Heart left ventricle (tissue), 16 donors: ENCODE measurements around the gene STX3. TPM values are rescaled to one million over a fixed set of nuclear protein-coding genes. Genes with fewer than 3 reads are reported as not detected.

ENCODE experiments used
- ATAC-seq, 4 donors: fragments of 200-7000 bp; cut with Tn5 transposase; one replicate each; pipeline ENCODE4 v1.9.1; 2020 to 2022; ENCODE audit warnings: moderate library complexity in 4 of 4, mild to moderate bottlenecking in 3 of 4, moderate number of reproducible peaks in 1 of 4
- DNase-seq, 5 donors: peaks; one replicate each; pipeline ENCODE4 v3.0.0-alpha.2; 2020
- H3K27ac ChIP-seq, 12 donors: fragments of 200-600 bp; sonication (generic) in 4 of 12; one replicate each; pipeline versions ENCODE4 v1.5.0 to v1.8.0; 2016 to 2022; ENCODE audit warnings: mild to moderate bottlenecking in 2 of 12
- H3K27me3 ChIP-seq, 9 donors: fragments of 200-600 bp; sonication (generic) in 2 of 9; one replicate each; pipeline versions ENCODE4 v1.5.1 to v1.8.0; 2016 to 2022; ENCODE audit warnings: mild to moderate bottlenecking in 3 of 9
- H3K36me3 ChIP-seq, 9 donors: fragments of 200-600 bp; sonication (generic) in 2 of 9; one replicate each; pipeline versions ENCODE4 v1.5.0 to v1.8.0; 2018 to 2022; ENCODE audit warnings: mild to moderate bottlenecking in 2 of 9
- H3K4me1 ChIP-seq, 12 donors: fragments of 200-600 bp; sonication (generic) in 4 of 12; one replicate each; pipeline versions ENCODE4 v1.5.0 to v1.8.0; 2016 to 2022; ENCODE audit warnings: mild to moderate bottlenecking in 3 of 12
- H3K4me3 ChIP-seq, 12 donors: fragments of 200-600 bp; sonication (generic) in 4 of 12; one replicate each; pipeline versions ENCODE4 v1.5.0 to v1.8.0; 2017 to 2022; ENCODE audit warnings: mild to moderate bottlenecking in 9 of 12, moderate library complexity in 4 of 12
- H3K9me3 ChIP-seq, 12 donors: fragments of 200-600 bp; sonication (generic) in 4 of 12; one replicate each; pipeline versions ENCODE4 v1.5.0 to v1.8.0; 2016 to 2022; ENCODE audit warnings: mild to moderate bottlenecking in 1 of 12
- POLR2A ChIP-seq, 2 donors: fragments of 450-650 bp; IDR thresholded peaks; one replicate each; pipeline ENCODE4 v1.6.1; 2017; ENCODE audit warnings: antibody characterized with exemption in 2 of 2, mild to moderate bottlenecking in 2 of 2, moderate library complexity in 2 of 2
- WGBS, 4 donors: extraction: QIAGEN DNeasy Blood & Tissue Kit in 2 of 4; methylation state at CpG; one replicate each; pipeline versions ENCODE4 v1.1.5 to v1.1.7; 2013 to 2018; 5-methylcytosine and 5-hydroxymethylcytosine counted together
- intact Hi-C, 10 donors: fragments of 100-400 bp; cut with DNase I; formaldehyde crosslinking; loops; one replicate each; pipeline versions ENCODE4 v1.11.1 to v1.14.2; 2022
- polyA plus RNA-seq, 2 donors: library from polyadenylated mRNA; stranded (reverse); fragments of 200-250 nt; gene quantifications; one replicate each; pipeline ENCODE4 v1.2.3, GENCODE V29; 2013
- total RNA-seq, 9 donors: library from RNA; depleted of rRNA in 2 of 9; stranded (reverse); fragments of >200 nt in 2 of 9; fragmentation: NEBNext Ultra II Directional in 3 of 9; extraction: Animal tissue kit (Norgen Biotek cat#: 25700) in 3 of 9; gene quantifications; one replicate each; pipeline versions ENCODE4 v1.1.0 to v1.2.4, GENCODE V29; 2016 to 2023
- TF ChIP-seq, protein P1 (sequence below), 12 donors: fragments of 200-600 bp; sonication (generic) in 4 of 12; IDR thresholded peaks; one replicate each; pipeline versions ENCODE4 v1.5.0 to v1.8.0; 2018 to 2022; ENCODE audit warnings: antibody characterized with exemption in 12 of 12, mild to moderate bottlenecking in 5 of 12
- donor health status: ischemic (EF 13 %, LVEDD 7.1; RV severe dilation, severe dysfunction).
- donor health status: healthy with polysubstance abuse.
- donor health status: DM: no; HTN: yes; CAD: no.
- donor health status: DM: no; HTN: no; CAD: no.
- donor health status: ischemic (EF 25% LVEDD 6.9; RV normal size, moderate dysfunction).
- donor health status: ischemic (EF 25% LVEDD 5.7; RV mildly dilated, moderate dysfunction).
- donor health status: healthy.
- donor health status: DM: yes; HTN: yes; CAD: no.
- donor health status: ischemic (EF 35%, LVEDD 5.7; RV mildly dilated, moderate dysfunction).
- donor health status: nonischemic (EF 11% LVEDD 7.7; RV severe dilation, severe dysfunction).
- donor health status: DM: yes; HTN: yes; CAD: no.
- donor health status: PGD.
- donor health status: ischemic (EF 29% LVEDD 5.4; RV normal size, mild dysfunction).
- donor health status: nonischemic (EF 23%, LVEDD 6.1; RV moderate dilation, normal function).

Gene STX3
- total and polyA plus RNA-seq, 11 donors, result 6.8 to 16.6 (median 10.0) TPM

- Histone ChIP-seq H3K27ac (no peak overlapping the region), H3K27me3 (no peaks in the 10 kb centered on the region), H3K9me3 (no peaks in the 10 kb centered on the region), H3K4me3 (no peak overlapping the region), H3K4me1 (peaks cover 0 to 21% (median 15%) of the 10 kb centered on the region in 12 donors), H3K36me3 (peaks cover 0 to 35% (median 28%) of the 10 kb centered on the region in 9 donors)
- DNase-seq (no peak), ATAC-seq (no peak)
- TF ChIP-seq, protein P1, sequence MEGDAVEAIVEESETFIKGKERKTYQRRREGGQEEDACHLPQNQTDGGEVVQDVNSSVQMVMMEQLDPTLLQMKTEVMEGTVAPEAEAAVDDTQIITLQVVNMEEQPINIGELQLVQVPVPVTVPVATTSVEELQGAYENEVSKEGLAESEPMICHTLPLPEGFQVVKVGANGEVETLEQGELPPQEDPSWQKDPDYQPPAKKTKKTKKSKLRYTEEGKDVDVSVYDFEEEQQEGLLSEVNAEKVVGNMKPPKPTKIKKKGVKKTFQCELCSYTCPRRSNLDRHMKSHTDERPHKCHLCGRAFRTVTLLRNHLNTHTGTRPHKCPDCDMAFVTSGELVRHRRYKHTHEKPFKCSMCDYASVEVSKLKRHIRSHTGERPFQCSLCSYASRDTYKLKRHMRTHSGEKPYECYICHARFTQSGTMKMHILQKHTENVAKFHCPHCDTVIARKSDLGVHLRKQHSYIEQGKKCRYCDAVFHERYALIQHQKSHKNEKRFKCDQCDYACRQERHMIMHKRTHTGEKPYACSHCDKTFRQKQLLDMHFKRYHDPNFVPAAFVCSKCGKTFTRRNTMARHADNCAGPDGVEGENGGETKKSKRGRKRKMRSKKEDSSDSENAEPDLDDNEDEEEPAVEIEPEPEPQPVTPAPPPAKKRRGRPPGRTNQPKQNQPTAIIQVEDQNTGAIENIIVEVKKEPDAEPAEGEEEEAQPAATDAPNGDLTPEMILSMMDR (IDR thresholded peaks at IDR 0.05), result no peak
- no peak for TF ChIP-seq POLR2A (IDR thresholded peaks at IDR 0.05)
- intact Hi-C loops, result no loop called here
- WGBS, 4 donors, result 71 to 89% (median 84%) methylated on average over 4 of the region's 4 CpGs
Observed at GRCh38 chr11:59785818-59786217, 30.6 kb downstream of the STX3 start.

GRCh38 chr11:59787255-59787588 lies 32.0 kb downstream of the STX3 start:
- no peaks in the 10 kb centered on the region for H3K9me3 ChIP-seq

DNA sequence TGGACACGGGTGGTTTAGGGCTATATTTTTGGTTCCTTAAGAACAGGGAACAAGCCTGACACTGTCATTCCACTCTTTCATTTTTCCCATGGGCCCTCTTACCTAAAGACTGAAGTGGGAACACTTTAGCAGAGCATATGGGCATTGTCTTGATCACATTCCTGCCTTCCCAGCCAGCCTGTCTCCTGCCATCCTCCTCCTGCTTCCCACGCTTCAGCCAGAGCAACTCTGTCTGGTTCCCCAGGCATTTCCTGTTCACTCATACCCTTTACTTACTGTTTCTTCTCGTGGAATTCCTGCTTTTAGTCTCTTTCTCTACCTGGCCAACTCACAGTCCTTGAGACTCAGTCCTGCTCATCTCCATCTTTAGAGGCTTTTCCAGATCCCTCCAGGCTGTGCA lies 32.6 kb downstream of the STX3 start:
- no peak for ATAC-seq
- DNase-seq, result no peak

More at GRCh38 chr11:59787255-59787588, 32.0 kb downstream of the STX3 start:
- Histone ChIP-seq H3K27me3 (no peaks in the 10 kb centered on the region), H3K4me3 (no peak overlapping the region), H3K36me3 (peaks cover 0 to 48% (median 41%) of the 10 kb centered on the region in 9 donors), H3K4me1 (peaks cover 0 to 21% (median 15%) of the 10 kb centered on the region in 12 donors), H3K27ac (peak overlapping the region in 5 of 12 donors; percentile 9 to 58 (median 26))
- intact Hi-C loops, result no loop called here
- ATAC-seq (peak in 2 of 4 donors; percentile 41 to 58), DNase-seq (no peak)
- 61 to 79% (median 75%) methylated on average over 4 of the region's 4 CpGs for WGBS, 4 donors
- TF ChIP-seq, protein P1 (IDR thresholded peaks at IDR 0.05), result no peak
- no peak for TF ChIP-seq POLR2A (IDR thresholded peaks at IDR 0.05)

GRCh38 chr11:59791639-59792038 lies 36.5 kb downstream of the STX3 start:
- Histone ChIP-seq H3K27ac (no peak overlapping the region), H3K27me3 (no peaks in the 10 kb centered on the region), H3K9me3 (no peaks in the 10 kb centered on the region), H3K4me1 (peaks cover 0 to 15% (median 11%) of the 10 kb centered on the region in 12 donors), H3K4me3 (no peak overlapping the region), H3K36me3 (peaks cover 0 to 93% (median 85%) of the 10 kb centered on the region in 9 donors)
- DNase-seq (no peak), ATAC-seq (no peak)
- TF ChIP-seq POLR2A (IDR thresholded peaks at IDR 0.05), result no peak
- TF ChIP-seq, protein P1 (IDR thresholded peaks at IDR 0.05), result no peak
- intact Hi-C loops, result loop anchor here in 1 of 10 donors (10.0 kb wide), 1 partner anchor 117 kb away; no protein-coding TSS in a partner anchor
- 91 to 96% (median 93%) methylated on average over 4 of the region's 4 CpGs for WGBS, 4 donors

More for the DNA sequence above, 32.6 kb downstream of the STX3 start:
- H3K9me3 ChIP-seq, result no peaks in the 10 kb centered on the region
- peaks cover 0 to 21% (median 15%) of the 10 kb centered on the region in 12 donors for H3K4me1 ChIP-seq
- H3K27me3 ChIP-seq, result no peaks in the 10 kb centered on the region
- intact Hi-C loops, result no loop called here
- WGBS, 4 donors, result 39 to 47% (median 43%) methylated on average over 3 of the region's 3 CpGs
- peaks cover 0 to 54% (median 46%) of the 10 kb centered on the region in 9 donors for H3K36me3 ChIP-seq
- TF ChIP-seq, protein P1 (IDR thresholded peaks at IDR 0.05), result no peak
- TF ChIP-seq POLR2A (IDR thresholded peaks at IDR 0.05), result no peak
- peak overlapping the region in 2 of 12 donors; percentile 26 to 58 for H3K27ac ChIP-seq
- no peak overlapping the region for H3K4me3 ChIP-seq
